GM21723 (cell line): ENCODE results near the gene OPCML.

Source experiments
- ATAC-seq: cut with Tn5 transposase; IDR thresholded peaks from one replicate; pipeline ENCODE4 v1.9.1; 2021; ENCODE audit warnings: mild to moderate bottlenecking, moderate library complexity; ENCODE audit not compliant: unreplicated experiment

The OPCML gene

DNA sequence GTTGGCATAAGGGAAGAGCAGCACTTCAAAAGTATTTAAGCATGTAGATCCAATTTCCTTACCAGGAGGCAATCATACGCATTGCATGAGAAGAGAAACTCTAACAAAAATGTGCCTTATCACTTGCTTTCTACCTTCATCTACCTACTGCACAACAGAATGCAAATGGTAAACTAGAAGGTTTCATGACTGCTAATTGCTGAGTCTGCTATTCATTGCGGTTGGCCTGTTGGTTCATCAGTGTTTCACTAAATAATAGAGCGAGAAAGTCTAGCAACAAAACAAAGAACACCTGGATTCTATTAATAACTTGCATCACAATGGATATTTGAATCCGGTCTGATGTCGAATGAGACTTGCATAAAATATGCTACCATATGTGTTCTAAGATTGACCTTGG, 229.0 kb downstream of the OPCML start:
- ATAC-seq = no peak

DNA sequence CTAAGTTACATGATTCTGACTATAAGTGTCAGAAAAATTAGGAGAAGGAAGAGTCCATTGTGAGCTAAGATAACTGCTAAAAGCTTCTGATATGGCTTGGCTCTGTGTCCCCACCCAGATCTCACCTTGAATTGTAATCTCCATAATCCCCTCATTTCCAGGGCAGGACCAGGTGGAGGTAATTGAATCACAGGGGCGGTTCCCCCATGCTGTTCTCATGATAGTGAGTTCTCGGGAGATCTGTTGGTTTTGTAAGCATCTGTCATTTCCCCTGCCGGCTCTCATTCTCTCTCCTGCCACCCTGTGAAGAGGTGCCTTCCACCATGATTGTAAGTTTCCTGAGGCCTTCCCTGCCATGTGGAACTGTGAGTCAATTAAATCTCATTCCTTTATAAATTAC, 230.2 kb downstream of the OPCML start:
- no peak for ATAC-seq

DNA sequence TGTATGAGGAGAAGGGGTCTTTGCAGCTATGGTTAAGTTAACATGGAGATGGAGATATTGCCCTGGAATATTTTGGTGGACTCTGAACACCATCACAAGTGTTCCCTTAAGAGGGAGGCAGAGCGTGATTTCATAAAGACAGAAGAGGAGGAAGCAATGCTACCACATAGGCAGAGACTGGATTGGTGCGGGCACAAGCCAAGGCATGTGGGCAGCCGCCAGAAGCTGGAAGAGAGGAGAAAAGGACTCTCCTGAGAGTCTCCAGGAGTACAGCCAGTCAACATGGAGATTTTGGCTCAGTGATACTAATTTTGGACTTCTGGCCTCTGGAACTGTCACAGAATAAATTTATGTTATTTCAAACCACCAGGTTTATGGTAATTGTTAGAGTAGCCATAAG, 231.6 kb downstream of the OPCML start:
- ATAC-seq = no peak

- no peak for ATAC-seq
Measured at GRCh38 chr11:133291780-133292179, 240.5 kb downstream of the OPCML start.

GRCh38 chr11:133285359-133285758, 246.9 kb downstream of the OPCML start:
- ATAC-seq = no peak

GRCh38 chr11:133284156-133284555, 248.1 kb downstream of the OPCML start:
- ATAC-seq = no peak

DNA sequence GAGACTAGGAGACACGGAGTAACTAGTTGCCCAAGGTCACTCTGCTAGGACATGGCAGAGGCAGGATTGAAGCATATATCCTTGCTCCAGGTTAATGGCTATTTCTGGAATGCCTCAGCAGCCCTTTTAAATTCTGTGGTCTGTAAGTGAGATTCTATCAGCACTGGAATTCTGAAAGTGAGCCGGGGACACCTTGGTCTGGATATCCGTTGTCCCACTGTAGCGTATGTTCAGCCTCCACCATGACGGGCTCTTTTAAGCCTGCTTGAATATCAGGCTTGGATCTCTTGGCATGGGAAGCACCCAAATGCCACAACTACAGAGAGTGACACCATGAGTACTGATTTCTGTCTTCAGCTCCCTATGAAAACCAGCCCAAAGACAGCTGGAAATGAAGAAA, 254.4 kb downstream of the OPCML start:
- ATAC-seq = no peak

DNA sequence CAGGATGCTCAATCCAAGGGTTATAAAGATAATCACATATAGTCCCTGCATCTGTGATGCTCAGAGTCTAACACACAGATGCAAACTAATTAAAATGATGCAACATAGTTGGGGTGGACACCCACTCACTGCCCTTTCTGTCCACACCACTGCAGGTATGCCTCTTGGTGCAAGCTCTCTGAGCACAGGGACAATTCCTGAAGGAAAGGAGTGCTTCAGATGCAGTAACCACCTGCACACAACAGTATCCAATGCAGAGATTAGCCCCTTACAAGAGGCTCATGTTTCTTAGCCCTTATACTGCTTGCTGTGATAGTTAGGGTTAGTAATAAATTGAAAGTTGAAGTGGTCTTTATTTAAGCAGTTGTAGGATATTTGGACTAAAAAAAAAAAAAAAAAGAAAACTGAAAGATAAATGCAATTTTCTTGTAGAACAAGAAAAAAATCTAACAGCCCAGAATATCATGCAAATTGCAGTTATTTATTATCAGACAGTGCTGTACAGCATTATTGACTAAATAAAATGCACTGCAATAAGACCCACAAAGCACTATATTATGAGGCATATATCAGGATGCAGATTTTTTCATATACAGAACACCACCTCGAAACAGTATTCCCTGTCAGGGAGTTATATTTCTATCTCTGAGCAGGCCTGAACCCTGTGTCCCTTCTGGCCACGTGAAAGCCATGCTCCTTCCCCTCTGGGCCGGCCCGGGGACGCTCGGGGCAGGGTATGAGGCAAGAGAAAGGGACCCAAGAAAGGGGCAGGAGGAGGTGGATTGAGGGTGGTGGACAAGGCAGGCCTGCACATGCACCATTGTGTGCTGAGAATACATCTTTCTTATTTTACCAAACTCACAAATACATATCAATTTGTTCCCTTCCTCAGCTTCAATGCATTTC, 260.2 kb downstream of the OPCML start:
- ATAC-seq = no peak

DNA sequence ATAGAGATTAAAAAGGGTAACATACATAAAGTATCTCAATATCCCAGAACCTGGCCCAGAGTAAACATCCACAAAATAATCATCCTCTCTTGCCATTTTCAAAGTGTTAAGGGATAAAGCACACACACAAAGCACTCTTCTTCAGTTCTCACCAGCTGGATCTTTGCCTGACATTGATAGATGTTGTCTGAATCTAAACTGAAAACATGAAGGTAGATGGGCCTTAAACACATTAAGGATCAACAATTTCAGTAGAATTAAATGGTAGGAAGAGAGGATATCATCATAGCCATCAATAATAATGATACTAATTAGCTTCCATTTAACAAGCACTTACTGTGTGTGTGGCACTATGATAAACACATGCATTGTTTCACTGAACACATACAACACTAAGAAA, 261.1 kb downstream of the OPCML start:
- no peak for ATAC-seq

GRCh38 chr11:133269267-133269666, 263.0 kb downstream of the OPCML start:
- ATAC-seq = peak; percentile 96

DNA sequence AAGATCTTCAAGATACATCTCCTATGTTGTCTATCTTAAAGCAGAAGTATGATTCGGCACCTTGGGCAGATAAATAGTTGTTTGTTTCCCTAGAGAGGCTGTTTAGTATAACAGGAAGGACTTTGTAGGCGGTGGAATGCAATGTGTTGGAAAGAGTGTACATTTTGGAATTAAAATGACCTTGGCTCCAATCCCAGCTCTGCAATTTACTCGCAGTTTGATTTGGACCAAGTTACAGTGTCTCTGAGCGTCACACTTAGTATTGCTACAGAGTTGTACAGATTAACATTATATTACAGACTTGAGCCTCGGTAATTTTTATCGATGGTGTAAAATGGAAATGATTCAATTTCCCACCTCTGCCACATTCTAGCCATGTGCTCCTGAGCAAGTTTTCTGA, 265.3 kb downstream of the OPCML start:
- ATAC-seq = no peak

DNA sequence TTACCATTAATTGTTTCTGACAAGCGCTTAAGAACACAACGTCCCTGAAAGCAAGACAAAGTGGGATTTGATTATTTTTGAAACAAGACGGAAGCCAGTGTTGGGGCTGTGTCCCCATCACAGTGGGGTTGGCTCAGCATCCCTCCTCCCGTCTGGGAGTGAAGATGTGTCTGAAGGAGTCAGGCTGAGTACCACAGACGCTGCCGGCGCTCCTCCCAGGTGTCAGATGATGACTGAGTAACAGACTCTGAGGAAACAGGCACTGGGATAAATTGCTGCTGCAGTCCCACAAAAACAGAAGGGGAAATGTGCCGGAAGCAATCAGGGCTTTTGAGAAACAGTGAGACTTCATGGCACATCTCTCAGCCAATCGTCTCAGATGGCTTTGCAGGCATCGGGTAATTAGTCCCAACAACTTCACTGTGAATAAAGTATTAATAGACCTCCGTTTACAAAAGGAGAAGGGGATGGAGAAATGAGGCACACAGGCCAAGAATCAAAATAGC, 266.7 kb downstream of the OPCML start:
- no peak for ATAC-seq

DNA sequence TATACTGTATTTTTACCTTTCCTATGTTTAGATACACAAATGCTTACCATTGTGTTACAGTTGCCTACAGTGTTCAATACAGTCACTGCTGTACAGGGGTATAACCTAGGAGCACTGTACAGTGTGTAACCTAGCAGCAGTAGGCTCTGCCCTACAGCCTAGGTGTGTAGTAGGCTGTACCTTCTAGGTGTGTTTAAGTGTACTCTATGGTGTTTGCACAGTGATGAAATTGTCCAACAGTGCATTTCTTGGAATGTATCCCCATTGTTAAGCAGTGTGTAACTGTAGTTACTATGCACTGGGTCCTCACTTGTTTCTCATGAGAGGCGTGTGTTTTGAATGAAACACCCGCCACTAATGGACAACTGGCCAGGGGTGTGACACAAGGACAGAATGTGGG, 269.0 kb downstream of the OPCML start:
- ATAC-seq = no peak

- ATAC-seq = no peak
Measured at GRCh38 chr11:133258751-133259150, 273.6 kb downstream of the OPCML start.

GRCh38 chr11:133254601-133255000, 277.7 kb downstream of the OPCML start:
- ATAC-seq = no peak

- no peak for ATAC-seq
Measured at GRCh38 chr11:133253570-133253969, 278.7 kb downstream of the OPCML start.

DNA sequence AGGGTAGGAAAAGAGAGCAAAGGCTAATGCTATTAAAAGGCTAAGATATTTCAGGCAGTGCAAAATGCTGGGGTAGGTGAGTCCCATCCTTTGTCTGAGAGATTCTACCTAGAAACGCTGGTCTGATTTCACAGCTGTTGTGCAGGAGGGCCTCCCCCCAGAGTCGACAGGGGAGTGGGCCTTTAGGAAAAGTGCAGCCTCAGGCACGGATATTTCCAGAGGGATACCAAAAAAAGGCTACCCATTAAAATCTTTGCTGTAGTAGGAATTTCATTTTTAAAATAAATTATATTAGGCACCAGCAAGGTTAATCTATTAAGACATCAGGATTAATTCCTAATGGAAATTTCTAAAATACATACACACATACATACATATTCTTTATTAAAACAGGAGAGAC, 280.5 kb downstream of the OPCML start:
- ATAC-seq = no peak

GRCh38 chr11:133249530-133249929, 282.8 kb downstream of the OPCML start:
- no peak for ATAC-seq

- no peak for ATAC-seq
Measured at GRCh38 chr11:133249065-133249464, 283.2 kb downstream of the OPCML start.

DNA sequence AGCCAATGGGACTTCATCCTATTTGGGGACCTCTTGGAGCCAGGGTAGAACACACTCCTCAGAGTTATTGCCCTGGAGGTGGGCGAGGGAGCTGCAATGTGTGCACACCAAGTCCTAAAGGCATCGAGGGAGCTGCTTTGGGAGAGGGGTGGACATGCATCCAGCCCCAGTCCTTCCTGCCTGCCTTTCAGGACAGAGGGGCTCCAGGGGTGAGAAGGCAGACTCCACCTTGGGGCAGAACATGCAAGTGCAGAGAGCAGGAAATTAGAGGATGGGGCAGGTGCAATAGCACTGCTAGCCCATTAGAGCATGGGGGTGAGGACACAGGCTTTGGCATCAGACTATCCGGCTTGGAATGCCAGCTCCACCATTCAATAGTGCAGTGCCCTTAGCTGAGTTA, 288.5 kb downstream of the OPCML start:
- ATAC-seq = no peak

DNA sequence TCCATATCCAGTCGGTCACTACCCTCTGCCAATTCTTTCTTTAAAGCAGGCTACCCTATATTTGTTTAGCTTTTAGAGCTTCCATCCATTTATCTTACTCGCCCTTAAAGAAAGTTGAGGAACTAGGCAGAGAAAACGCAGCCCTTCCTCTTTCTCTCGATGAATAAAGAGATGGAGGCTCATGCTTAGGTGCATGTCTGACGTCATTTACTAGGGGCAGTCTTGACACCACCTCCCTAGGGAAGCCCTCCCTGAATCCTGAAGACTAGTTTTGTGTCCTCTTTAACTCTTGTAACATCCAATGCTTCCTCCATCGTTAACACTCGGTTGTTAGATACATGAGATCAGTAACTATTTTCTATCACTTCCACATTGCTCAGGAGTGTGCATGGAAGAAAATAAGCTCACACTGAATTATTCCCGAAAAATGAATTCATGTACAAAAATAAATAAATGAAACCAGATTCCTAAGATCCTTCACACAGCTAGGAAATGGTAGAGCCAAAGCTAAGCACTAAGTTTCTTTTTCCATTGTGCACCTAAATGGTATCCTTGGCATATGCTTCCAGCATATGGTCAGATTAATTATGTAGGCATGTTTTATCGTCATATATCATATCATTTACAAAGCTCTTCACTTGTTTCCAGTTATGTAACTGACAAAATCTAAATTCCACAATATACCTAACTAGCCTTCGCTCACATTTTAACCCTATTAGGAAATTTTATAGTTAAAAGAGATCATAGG, 291.2 kb downstream of the OPCML start:
- ATAC-seq = no peak

DNA sequence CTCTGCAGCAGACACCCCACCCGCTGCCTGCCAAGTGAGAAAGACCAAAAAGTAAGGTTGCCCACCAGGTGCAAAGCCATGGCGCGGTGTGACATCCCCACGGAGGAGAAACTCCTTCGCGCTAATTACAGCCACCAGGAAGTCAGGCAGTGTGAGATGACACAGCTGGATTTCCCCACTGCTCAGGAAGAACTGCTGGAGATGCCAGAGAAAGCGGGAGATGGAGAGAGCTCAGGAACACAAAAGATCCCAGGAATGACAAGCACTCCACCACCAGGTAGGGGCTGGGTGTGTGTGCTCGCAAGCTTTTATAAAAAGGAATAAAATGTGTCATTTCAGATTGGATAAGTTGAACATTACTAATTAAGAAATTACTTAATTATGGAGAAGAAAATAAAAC, 292.7 kb downstream of the OPCML start:
- no peak for ATAC-seq
